ENCODE data around the gene SYTL3.
"Not testable (repeated sequence)": the region's sequence is repeated elsewhere in the genome, so short reads cannot be mapped to it uniquely, and the experiment has no call there.

Gene SYTL3

DNA sequence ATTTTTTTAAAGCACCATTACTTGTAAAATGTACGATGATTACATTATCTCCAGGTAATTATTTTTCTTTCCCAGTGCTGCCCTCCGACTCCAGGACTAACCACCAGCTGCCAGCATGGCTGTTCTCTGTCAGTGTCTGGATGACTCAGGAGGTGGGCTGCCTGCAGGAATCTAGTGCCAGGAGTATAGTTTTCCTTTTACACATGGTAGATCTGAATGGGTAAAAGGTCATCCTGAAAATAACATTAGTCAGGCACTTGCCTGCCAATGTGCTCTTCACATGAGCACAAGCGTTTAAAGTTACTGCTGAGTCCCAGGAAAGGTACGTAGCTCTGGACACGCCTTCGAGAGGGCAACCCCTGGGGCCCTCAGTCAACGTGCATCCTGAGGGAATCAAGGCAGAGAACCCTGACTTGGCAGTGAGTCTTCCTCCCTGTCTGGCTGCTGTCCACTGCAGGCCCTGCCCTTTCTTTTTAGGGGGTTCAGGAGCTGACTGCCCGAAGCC, 7.7 kb upstream of the SYTL3 start:
- no peak for DNase-seq

DNA sequence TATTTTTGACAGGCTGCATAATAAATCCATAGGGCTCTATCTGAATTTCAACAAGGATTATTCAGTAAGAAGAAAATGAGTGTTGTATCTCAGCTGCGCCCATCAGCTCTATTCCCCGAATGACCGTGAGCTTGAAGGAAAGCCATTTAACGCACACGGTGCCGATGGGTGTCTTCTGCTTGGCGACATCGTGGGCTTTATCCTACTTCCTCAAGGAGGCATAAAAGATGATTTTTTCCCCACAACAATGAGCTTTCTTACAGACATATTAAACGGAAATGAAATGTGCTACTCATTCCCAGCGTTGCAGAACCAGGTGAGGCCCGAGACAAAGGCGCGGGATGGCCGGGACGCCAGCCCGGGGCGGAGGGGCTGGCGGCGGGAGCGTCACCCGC, 6.0 kb upstream of the SYTL3 start:
- DNase-seq = no peak

DNA sequence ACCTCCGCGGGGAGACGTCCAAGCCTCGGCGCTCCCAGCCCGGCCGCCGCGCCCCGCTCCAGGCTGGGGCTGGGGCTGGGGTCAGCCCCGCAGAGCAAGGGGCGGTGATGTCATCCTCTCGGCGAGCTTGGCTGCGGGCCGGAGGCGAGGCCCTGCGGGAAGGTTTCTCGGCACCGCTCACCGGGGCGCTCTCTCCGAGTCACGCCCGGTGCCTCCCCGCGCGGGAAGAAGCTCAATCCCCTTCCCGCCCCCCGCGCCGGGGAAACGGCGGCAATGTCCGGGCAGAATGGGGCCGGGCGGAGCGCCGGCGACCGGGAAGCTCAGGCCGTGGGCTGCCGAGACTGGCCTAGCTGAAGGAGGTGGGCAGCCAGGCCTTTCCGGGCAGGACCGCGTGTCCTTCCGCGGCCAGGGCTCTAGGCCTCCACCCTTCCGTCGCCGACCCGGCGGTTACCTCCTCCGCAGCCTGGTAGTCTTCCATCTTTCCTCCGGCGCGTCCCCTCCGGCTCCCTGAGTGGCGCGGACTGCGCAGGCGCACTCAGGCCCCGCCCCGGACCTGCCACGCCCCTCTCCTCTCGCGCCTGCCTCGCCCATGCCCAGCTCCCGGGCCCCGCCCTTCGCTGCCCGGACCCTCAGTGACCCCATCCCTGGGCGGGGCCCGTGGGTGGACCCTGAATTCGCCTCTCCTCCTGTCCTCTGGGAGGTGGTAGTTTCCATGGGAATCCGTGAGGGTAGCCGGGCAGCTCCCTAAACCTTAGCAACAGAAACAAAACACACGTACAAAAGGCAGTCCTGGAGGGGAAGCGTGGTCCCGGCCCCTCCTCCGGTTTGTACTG, 5.4 kb upstream of the SYTL3 start, which contains the start of gene DYNLT1:
DYNLT1 (minus strand) TSS at position 513 of the 833 bp plus-strand sequence; CDS start at position 478, 35 bp downstream.
- DNase-seq = peak; percentile 76

DNA sequence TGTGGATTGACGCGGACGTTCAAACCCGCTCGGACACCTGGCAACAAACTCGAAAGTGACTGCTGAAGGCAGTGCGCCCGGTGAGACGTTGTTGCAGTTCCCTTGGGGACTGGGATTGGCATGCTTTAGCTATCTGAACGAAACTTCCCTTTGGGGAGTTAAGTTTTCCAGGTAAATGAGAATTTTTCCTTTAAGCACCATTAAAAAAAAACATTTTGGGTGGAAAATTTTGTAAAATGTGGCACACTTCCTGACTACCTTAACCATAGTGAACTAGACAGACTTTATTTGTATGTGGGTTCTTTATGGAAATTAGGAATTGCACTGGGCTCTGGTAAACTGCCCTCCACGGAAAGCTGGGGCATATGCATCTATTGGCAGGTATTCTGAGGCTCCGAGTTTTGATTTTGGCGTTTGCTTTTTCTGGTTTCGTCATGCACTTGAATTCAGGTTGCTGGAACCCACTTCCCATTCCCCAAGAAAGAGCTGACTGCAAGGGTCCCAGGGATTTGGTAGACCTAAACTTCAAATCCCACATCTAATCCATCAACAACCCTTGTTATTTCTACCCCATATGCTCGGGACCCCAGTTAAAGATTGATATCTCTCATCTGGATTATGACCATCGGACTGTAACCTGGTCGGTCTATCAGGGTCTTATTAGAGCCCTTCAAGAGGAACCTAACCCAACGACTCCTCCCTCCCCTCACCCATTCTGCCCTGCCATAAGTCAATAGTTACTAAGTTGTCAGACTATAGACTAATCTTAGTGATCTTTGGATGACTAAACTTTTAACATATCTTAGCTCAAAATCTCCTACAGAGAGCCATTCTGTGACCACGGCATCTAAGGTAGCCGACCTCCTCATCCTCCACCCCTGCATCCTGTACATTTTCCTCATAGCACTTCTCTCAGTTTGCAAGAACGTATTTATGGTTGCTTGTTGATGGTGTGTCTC, 4.5 kb upstream of the SYTL3 start:
- DNase-seq = no peak

DNA sequence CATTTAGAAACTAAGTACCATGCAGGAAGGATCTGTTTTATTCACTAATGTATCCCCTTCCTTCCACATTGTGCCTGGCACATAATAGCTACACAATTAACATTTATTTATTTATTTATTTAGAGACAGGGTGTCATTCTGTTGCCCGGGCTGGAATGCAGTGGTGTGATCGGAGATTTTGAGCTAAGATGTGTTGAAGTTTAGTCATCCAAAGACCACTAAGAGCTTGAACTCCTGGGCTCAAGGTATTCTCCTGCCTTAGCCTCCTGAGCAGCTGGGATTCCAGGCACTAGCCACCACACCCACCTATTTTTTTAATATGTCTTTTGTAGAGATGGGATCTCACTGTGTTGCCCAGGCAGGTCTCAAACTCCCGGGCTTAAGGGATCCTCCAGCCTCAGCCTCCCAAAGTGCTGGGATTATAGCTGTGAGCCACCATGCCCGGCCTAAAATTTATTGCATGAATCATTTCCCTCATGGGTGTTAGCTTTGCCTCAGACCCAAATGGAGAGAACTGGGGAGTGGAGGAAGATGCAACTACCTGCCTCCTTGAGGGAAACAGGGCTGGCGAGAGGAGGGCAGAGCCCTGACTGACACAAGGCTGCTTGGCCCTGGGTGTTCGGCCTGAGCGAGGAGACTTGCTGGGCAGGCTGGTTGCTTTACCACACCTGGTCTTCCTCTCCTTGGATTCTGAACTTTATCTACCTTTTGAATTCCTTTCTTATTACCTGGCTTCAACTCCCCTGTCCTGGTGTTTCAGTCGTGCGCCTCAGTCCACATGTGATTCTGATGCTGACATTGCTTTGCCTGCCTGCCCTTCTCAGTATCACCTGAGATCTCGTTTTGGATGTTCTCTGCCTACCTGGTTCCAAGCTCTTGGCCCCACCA, 3.6 kb upstream of the SYTL3 start:
- no peak for DNase-seq

DNA sequence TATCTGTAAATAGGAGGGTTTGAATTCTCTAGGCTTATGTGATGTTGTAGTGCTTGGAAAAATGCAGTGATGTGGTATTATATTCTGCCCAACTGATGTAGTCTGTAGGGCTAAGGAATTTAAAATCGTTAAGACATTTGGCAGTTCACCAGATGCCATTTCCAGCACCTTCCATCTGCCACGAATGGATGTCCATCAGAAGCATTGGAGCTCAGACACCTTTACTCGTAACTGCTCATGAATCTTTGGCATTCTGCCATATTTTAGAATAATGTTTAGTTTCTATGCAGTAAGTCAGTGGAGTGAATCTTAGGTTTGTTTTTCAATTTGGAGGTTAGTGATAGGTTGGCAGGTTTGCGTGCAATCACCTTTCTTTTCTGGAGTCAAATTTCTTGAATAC, 2.4 kb upstream of the SYTL3 start:
- no peak for DNase-seq

DNA sequence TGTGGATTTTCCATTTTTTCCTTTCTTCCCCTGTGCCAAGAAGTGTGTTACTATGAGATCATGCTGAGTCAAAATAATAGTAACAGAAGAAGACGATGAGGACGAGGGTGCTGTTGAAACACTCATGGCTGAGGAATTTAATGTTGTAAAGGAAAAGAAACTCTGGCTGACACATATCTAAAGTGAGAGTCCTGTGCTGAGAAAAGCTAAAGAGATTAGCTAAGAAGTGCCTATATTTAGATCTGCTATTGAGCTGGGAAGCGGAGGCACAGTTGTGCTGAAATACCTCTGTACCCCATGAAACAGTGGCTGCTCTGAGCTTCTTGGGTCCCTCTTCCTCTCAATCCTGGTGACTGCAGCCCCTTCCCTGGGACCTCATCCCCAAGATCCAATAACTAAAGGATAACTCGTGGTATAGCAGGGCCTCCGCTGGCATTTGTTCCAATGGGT, 1.1 kb upstream of the SYTL3 start:
- no peak for DNase-seq

DNA sequence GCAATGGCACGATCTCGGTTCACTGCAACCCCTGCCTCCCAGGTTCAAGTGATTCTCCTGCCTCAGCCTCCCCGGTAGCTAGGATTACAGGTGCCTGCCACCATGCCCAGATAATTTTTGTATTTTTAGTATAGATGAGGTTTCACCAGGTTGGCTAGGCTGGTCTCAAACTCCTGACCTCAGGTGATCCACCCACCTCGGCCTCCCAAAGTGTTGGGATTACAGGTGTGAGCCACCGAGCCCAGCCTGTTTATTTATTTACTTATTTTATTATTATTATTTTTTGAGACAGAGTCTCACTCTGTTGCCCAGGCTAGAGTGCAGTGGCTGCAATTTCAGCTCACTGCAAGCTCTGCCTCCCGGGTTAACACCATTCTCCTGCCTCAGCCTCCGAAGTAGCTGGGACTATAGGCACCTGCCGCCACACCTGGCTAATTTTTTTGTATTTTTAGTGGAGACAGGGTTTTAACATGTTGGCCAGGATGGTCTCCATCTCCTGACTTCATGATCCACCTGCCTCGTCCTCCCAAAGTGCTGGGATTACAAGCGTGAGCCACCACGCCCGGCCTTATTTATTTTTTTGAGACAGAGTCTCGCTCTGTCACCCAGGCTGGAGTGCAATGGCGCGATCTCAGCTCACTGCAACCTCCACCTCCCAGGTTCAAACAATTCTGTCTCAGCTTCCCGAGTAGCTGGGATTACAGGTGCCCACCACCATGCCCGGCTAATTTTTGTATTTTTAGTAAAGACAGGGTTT, 2.3 kb downstream of the SYTL3 start:
- DNase-seq = not testable (repeated sequence)

DNA sequence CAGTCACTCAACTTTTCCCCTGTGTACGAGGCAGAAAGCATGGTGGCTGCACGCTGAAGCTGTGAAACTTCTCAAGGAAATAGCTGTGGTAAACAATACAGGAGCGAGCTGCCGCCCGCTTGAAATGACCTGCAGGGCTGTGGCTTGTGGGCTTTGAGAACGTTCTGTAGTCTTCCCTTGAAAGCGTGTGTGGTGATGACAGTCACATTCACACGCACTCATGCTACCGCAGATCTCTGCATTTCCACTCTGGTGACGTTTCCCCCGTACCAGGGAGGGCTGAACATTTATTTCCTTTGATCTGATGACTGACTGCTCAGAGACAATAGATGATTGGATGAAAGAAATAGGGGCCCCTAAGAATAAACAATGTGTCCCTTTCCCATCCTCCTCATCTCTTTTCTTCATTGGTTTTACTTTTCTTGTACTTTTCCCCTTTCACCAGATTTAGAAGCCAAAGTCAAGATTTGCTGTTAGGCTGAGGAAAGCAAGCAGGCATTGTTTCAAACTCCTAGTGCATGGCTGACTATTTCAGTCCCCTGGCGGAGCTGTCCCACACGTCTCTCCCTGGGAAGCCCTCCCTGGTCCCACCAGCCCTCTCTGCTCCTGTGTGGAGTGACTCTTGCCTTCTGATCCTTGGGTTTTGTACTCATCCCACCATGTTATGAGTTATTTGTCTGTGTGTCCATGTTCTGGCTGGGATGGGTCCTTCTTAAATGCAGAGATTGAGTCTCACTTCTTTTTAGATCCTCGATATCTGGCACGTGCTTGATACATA, 3.9 kb downstream of the SYTL3 start:
- DNase-seq = no peak

DNA sequence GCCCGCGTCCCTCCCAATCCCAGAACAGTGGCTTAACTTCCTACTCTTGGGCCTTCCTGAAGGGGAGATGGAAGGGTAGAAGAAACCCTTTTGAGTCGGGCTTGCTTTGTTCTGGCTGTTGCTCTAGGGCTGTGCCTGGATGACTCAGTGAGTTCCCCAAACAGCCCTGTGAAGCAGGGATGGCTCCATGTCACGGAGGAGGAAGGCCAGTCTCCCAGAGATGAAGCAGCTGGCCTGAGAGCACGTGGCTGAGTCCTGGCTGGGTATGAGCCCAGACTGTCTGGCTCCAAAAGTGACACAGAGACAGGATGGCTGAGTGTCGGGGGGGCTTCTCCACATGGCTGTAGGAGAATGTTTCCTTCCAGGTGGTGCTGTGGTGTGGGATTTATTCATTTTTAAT, 4.6 kb downstream of the SYTL3 start:
- DNase-seq = no peak

DNA sequence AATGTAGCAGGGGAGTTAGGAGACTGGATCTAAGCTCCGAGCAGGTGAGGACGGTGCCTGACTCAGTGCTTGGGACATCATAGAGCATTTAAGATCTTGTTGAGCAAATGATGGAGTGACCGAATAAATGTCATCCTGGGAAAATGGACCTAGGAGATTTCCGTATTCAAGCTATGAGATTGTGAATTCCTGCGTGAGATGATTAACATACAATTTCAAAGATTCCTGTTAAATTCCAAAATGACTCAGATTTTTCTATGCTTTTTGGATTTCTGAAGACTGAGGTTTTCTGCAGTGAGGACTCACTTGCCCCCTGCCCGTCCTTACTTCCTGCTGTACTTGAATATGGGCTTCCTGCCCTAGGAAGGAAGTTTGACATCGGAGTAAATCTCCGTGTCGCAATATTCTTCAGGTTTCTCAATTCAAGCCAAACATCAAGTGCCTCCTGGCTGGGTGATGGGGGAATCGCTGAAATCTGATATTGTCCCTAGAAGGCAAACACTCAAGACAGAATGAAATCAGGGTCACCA, 5.2 kb downstream of the SYTL3 start:
- no peak for DNase-seq

DNA sequence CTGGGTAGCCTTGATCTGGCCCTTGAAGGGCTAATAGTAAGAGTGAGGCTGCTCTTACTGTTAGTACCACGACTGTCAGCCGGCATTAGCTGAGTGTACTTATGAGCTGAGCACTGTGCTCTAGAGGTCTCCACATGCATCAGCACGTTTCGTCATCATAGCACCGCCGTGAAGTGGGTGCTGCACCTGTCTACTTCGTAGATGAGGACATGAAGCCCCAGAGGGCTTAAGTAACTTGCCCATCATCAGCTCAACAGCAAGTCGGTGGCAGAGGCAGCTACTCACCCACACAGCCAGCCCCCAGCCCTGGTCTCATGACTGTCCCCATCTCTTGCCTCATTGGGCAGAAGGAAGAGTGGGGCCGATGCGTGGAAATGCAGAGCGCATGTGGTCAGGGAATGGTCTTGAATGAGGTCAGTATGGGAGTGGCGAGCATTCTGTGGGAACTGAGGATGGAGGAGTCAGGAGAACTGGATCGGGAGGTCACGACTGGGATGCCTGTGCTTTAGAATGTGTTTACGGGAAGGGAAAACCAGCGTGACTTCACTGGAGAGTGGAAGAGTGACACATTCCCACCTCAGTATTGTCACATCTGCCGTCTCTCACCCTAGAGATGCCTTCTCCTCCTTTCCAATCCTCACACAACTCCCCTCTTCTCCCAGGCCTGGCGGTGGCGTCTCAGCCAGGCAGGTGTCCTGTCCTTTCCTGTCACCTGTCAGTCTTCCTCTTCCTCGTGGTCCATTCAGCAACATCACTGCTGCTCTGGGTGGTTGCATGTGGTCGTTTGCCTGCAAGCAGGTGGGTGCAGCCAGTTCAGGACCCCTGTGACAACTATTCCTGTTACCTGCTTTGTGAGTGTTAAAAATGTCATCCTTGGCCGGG, 6.0 kb downstream of the SYTL3 start:
- DNase-seq = no peak

DNA sequence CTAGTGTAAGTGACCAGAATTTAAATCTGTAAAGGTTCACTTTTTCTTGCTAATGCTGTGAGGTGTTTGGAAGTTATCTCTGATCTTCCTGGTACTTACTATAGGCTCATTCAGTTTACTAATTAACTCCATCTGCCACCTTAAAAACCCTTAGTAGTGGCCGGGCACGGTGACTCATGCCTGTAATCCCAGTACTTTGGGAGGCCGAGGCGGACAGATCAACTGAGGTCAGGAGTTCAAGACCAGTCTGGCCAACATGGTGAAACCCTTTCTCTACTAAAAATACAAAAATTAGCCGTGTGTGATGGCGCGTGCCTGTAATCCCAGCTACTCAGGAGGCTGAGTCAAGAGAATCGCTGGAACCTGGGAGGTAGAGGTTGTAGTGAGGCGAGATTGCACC, 7.1 kb downstream of the SYTL3 start:
- DNase-seq = not testable (repeated sequence)

DNA sequence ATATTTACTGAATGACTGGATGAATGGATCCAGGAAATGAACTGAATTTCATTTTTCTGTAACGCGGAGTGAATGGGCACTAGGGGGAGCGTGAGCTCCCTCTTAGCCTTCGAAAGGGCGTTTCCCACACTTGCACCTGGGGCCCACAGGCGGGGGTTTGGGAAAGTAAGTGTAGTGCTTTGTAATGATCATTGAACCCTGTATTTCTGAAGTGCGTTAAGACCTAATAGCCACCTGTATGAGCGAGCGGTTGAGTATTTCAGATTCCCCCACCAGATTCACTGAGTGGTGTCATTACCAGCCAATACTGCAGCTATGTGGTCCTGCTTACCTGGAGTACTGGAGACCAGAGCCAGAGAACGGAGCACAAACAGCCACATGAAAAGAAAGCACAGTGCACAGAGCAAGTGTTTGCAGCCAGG, 10.5 kb downstream of the SYTL3 start:
- DNase-seq = no peak

DNA sequence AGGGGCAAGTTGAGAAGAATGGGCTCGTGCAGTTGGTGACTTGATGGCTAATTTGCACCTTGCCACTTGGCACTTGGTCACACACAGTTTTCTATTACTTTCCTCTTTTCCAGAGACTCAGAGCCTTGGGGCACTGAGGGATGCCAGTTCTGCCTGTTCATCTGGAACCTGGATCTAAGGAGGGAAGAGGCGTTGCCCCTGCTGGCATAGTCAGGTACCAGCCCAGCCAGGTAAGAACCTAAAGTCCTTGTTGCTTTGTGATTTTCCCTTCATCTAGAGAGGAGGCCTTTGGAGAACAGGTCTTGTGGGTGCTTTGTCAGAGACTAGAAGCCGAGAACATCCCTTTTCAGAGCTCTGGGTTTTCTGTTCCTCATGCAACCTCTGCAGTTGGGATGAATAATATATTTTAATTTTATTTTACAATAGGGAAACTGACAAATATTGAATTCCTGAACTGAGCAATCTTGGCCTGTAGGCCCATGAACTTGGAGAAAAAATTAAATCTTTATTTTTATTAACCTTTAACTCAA, 11.4 kb downstream of the SYTL3 start:
- DNase-seq = no peak

DNA sequence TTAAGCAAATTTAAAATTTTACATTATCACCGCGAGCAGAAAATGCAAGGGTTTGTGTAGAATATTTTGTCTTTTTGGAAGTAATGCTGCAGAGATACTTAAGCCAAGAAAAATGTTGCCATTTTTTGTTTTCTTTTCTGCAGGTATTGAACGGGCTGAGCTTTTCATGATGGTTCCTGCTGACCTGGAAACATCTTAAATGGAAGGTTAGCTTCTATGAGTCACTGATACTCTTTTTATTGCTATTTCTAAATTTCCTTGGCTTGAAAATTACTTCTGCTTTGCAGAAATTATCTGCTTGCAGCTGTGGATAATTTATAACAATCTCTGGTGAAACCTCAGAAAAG, 12.7 kb downstream of the SYTL3 start:
- no peak for DNase-seq

DNA sequence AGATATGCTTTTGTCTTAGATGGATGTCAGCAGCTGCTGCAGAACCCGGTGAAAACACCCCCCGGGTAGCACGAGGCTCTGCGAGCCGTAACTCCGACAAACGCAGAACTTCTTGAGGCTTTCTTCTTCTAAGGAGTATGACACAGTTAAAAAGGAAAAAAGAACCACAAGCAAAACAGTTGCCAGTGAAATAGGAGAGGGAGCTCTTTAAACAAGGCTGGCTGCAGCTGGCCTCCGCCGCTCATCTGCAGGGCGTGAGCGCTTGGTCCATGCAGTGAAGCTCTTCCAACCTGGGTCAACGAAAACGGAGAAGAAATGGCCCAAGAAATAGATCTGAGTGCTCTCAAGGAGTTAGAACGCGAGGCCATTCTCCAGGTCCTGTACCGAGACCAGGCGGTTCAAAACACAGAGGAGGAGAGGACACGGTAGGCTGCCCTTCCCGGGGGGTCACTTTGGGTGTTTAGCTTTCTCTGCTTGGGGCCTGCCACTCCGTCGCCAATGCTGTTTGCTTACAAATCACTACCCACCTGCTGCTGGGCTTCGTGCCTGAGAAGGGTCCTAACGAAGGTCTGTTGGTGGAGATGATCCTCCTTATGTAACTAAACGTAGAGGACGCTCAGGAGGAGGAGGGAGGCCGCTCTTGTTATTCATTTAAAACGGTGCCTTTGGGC, 13.2 kb downstream of the SYTL3 start:
- DNase-seq = peak; percentile 25

DNA sequence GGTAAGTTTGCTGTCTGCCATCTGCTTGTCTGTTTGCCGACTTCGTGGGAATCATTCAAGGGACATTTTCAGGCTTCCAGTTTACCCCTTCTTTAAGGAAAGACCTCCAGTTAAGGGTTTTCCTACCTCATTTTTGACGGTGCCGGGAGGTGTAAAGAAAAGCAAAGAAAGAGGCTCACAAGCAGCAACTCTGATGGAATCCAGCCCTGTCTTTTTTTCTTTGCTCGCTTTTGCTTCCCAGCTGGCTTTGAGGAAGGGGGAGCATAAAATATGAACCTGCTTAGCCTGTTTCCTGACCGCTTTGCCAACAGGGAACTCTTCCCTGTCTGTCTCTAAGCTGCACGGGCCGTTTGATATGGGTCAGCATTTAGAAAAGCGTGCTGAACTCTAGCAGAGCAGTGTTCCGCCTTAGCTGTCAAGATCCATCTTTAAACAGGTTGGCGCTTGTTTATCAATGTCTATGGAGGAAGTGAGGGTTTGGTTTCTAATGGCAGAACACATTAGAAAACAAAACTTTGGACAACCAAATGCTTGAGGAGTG, 13.8 kb downstream of the SYTL3 start:
- DNase-seq = no peak

All from NCI-H2227 treated with DMSO at 0.1 percent for 48 hours (cell line).